Vagina (tissue), 2 donors: ENCODE data around the gene INCENP. TPM values are rescaled to one million over a fixed set of nuclear protein-coding genes. Genes with fewer than 3 reads are reported as not detected.
A peak's percentile ranks its signal among the peaks of the same experiment; 100 is the strongest.

ENCODE experiments used
- DNase-seq, 2 donors: peaks; one replicate each; pipeline ENCODE4 v3.0.0-alpha.2; 2017; ENCODE audit errors: extremely low spot score in 2 of 2
- H3K27ac ChIP-seq: fragments of 200-600 bp; sonication (generic); one replicate; pipeline ENCODE4 v1.5.1; 2019
- H3K27me3 ChIP-seq: fragments of 200-600 bp; sonication (generic); one replicate; pipeline ENCODE4 v1.5.1; 2019
- H3K36me3 ChIP-seq, 2 donors: fragments of 200-600 bp; sonication (generic); one replicate each; pipeline ENCODE4 v1.5.1; 2017 to 2019
- H3K4me1 ChIP-seq: fragments of 200-600 bp; sonication (generic); one replicate; pipeline ENCODE4 v1.5.1; 2019
- H3K4me3 ChIP-seq, 2 donors: fragments of 200-600 bp; sonication (generic); 1 replicate in 1 of 2; 2 replicates in 1 of 2; pipeline ENCODE4 v1.5.1; 2016 to 2019
- H3K9me3 ChIP-seq: fragments of 200-600 bp; sonication (generic); one replicate; pipeline ENCODE4 v1.5.1; 2019
- CTCF ChIP-seq, 3 experiments: fragments of 450-650 bp in 2 of 3; fragments of 200-600 bp in 1 of 3; sonication (generic) in 1 of 3; IDR thresholded peaks; one replicate each; pipeline ENCODE4 v1.5.1; 2017 to 2019; ENCODE audit warnings: antibody characterized with exemption in 3 of 3, mild to moderate bottlenecking in 2 of 3, moderate library complexity in 2 of 3
- POLR2A ChIP-seq, 2 donors: fragments of 450-650 bp; IDR thresholded peaks; one replicate each; pipeline ENCODE4 v1.6.1; 2017; ENCODE audit warnings: antibody characterized with exemption in 2 of 2, mild to moderate bottlenecking in 2 of 2, moderate library complexity in 2 of 2
- POLR2AphosphoS5 ChIP-seq, 2 donors: sonication (generic); formaldehyde crosslinking; IDR thresholded peaks; one replicate each; pipeline ENCODE4 v1.9.0; 2017; ENCODE audit warnings: antibody characterized with exemption in 2 of 2, mild to moderate bottlenecking in 2 of 2, low read depth in 1 of 2; ENCODE audit not compliant: insufficient read depth in 1 of 2
- intact Hi-C: fragments of 100-400 bp; cut with DNase I; formaldehyde crosslinking; loops from one replicate; pipeline ENCODE4 v1.15.1; 2023
- total RNA-seq: library from RNA; depleted of rRNA; stranded (reverse); fragments of >200 nt; gene quantifications from one replicate; pipeline ENCODE4 v1.2.3, GENCODE V29; 2016

The INCENP gene
- total RNA-seq, 1 donor from 2014 or later, result 39.0 TPM

- TF ChIP-seq CTCF (IDR thresholded peaks at IDR 0.05), result no peak
- TF ChIP-seq POLR2AphosphoS5 (IDR thresholded peaks at IDR 0.05; ENCODE audit: insufficient read depth in 1 of 2, low read depth in 1 of 2), result no peak
- TF ChIP-seq POLR2A (IDR thresholded peaks at IDR 0.05), result no peak
- H3K4me1 ChIP-seq, result peaks cover 19% of the 10 kb centered on the region
- DNase-seq, result no peak
- no peaks in the 10 kb centered on the region for H3K9me3 ChIP-seq
- peaks cover 0 to 35% of the 10 kb centered on the region in 2 donors for H3K36me3 ChIP-seq
- intact Hi-C loops, result no loop called here
- no peaks in the 10 kb centered on the region for H3K27me3 ChIP-seq
- H3K27ac ChIP-seq, result no peak overlapping the region
- H3K4me3 ChIP-seq, result no peak overlapping the region
Observed at GRCh38 chr11:62127941-62128770, 4.3 kb downstream of the INCENP start.

GRCh38 chr11:62128835-62129234 is 5.0 kb downstream of the INCENP start:
- no peaks in the 10 kb centered on the region for H3K27me3 ChIP-seq
- TF ChIP-seq CTCF (IDR thresholded peaks at IDR 0.05) (no peak), POLR2A (IDR thresholded peaks at IDR 0.05) (no peak), POLR2AphosphoS5 (IDR thresholded peaks at IDR 0.05; ENCODE audit: insufficient read depth in 1 of 2, low read depth in 1 of 2) (no peak)
- no peak overlapping the region for H3K27ac ChIP-seq
- intact Hi-C loops, result no loop called here
- no peak for DNase-seq
- H3K4me3 ChIP-seq, result no peak overlapping the region
- peaks cover 17% of the 10 kb centered on the region for H3K4me1 ChIP-seq
- H3K36me3 ChIP-seq, result peaks cover 0 to 35% of the 10 kb centered on the region in 2 donors
- no peaks in the 10 kb centered on the region for H3K9me3 ChIP-seq

- DNase-seq, result no peak
- TF ChIP-seq CTCF (IDR thresholded peaks at IDR 0.05) (no peak), POLR2A (IDR thresholded peaks at IDR 0.05) (no peak), POLR2AphosphoS5 (IDR thresholded peaks at IDR 0.05; ENCODE audit: insufficient read depth in 1 of 2, low read depth in 1 of 2) (no peak)
- Histone ChIP-seq H3K4me3 (no peak overlapping the region), H3K27ac (no peak overlapping the region), H3K9me3 (no peaks in the 10 kb centered on the region), H3K36me3 (peaks cover 0 to 35% of the 10 kb centered on the region in 2 donors), H3K4me1 (peaks cover 10% of the 10 kb centered on the region), H3K27me3 (no peaks in the 10 kb centered on the region)
- intact Hi-C loops, result loop anchor here (1.0 kb wide), 1 partner anchor 28 kb away; no protein-coding TSS in a partner anchor
Observed at GRCh38 chr11:62129590-62130282, 5.9 kb downstream of the INCENP start.

- Histone ChIP-seq H3K4me3 (no peak overlapping the region), H3K27ac (no peak overlapping the region), H3K4me1 (peaks cover 2% of the 10 kb centered on the region), H3K36me3 (peaks cover 0 to 35% of the 10 kb centered on the region in 2 donors), H3K27me3 (no peaks in the 10 kb centered on the region), H3K9me3 (no peaks in the 10 kb centered on the region)
- DNase-seq, result peak in 1 of 2 donors; percentile 58
- intact Hi-C loops, result loop anchor here (1.0 kb wide), 1 partner anchor 27 kb away; no protein-coding TSS in a partner anchor
- TF ChIP-seq POLR2AphosphoS5 (IDR thresholded peaks at IDR 0.05; ENCODE audit: insufficient read depth in 1 of 2, low read depth in 1 of 2) (no peak), POLR2A (IDR thresholded peaks at IDR 0.05) (no peak), CTCF (IDR thresholded peaks at IDR 0.05) (no peak)
Observed at GRCh38 chr11:62130283-62131169, 6.7 kb downstream of the INCENP start.
